GM20431 (cell line): ENCODE measurements around the gene UGT2B28.
"Not testable (repeated sequence)": the region's sequence is repeated elsewhere in the genome, so short reads cannot be mapped to it uniquely, and the experiment has no call there.

Source experiments
- in situ Hi-C: fragments of 300-500 bp; cut with MseI, MboI; formaldehyde crosslinking; loops from one replicate; pipeline ENCODE4 v1.15.0; 2020; ENCODE audit warnings: low sequenced_read_pairs; ENCODE audit not compliant: unreplicated experiment

UGT2B28 gene

DNA sequence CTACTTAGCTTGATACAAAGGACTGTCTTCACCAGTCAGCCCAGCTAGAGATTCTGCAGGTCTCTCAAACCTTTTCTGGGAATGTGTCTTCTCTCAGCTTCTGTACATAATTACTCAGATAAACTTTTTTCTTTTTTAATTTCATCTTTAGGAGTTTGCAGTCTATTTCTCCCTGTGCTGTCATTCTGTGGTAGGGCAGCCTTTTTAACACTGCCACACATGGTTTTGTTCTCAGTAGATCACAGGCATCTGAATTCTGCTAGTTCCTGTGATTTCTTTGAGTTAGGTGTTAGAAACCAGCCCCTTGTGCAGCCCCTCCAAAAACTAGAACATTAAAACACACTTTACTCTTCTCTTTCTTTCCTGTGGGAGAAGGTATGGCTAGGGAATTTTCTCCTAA lies 55.2 kb downstream of the UGT2B28 start:
- in situ Hi-C loops = not testable (repeated sequence)

GRCh38 chr4:69343114-69343513 lies 62.8 kb downstream of the UGT2B28 start:
- in situ Hi-C loops = not testable (repeated sequence)

DNA sequence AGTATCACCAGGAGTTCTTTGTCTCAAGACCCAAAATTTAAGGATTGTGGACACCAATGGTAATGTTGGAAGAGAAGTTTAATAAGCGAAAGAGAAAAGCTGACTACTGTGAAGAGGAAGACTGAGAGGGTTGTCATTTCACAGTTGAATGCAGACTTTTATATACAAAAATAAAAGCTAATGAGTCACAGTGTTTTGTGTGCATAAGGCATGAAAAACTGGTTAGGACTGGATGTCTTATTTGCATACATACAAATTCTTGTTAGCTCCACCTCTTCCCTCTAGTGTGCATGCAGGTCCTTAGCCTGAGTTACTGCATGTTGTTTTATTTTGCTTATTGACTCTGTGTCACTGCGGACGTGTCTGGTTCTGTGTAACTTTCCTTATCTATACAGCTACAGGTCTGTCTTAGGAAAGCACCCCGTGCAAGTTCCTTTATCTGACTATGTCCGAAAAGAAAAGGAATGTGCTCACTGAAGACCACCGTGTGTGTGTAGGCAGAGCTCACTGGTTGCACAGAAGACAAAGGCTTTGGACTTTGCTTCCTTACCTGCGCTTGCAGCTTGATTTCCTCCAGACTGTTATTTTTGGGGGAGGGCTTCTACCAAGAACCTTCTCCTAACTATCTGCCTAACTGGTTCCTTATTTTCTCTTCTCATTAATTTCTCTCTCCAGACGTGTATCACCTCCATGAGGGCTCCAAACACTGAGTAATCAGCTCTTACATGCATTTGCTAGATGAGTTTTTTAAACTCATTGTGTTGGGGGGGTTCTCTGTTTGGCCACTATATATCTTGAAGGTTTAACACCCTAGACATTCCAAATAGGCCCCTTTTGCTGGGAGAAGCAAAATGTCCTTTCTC lies 63.5 kb downstream of the UGT2B28 start:
- in situ Hi-C loops = not testable (repeated sequence)
